Activated CD8-positive, alpha-beta T cell treated with anti-CD3 and anti-CD28 coated beads for 36 hours (primary cell): Measurements from ENCODE around the gene CMSS1. TPM values are rescaled to one million over a fixed set of nuclear protein-coding genes. Genes with fewer than 3 reads are reported as not detected.

ENCODE experiments used
- ATAC-seq: fragments of 200-7000 bp; cut with Tn5 transposase; one replicate; pipeline ENCODE4 v1.10.0; 2021; ENCODE audit warnings: mild to moderate bottlenecking, moderate library complexity
- CTCF ChIA-PET: fragments of 350-600 bp; sonication (Branson Sonifier 250); formaldehyde crosslinking; loops from one replicate; lab custom pipeline; 2021; ENCODE audit warnings: antibody characterized with exemption; lab: Charles Lee
- POLR2A ChIA-PET: fragments of 350-600 bp; sonication (Branson Sonifier 250); formaldehyde crosslinking; loops from one replicate; lab custom pipeline; 2021; ENCODE audit warnings: antibody characterized with exemption; lab: Charles Lee
- DNase-seq: peaks from one replicate; pipeline ENCODE4 v3.0.0-alpha.2; 2020
- H3K27ac Mint-ChIP-seq: one replicate; pipeline ENCODE4 v1.8.0; 2021; ENCODE audit warnings: mild to moderate bottlenecking, mixed read lengths
- H3K27me3 Mint-ChIP-seq: one replicate; pipeline ENCODE4 v1.8.0; 2021; ENCODE audit warnings: mixed read lengths
- H3K36me3 Mint-ChIP-seq: one replicate; pipeline ENCODE4 v1.8.0; 2021; ENCODE audit warnings: low read depth, mixed read lengths
- H3K4me1 Mint-ChIP-seq: one replicate; pipeline ENCODE4 v1.8.0; 2021; ENCODE audit warnings: low read depth, mixed read lengths
- H3K4me3 Mint-ChIP-seq: one replicate; pipeline ENCODE4 v1.8.0; 2021; ENCODE audit warnings: mild to moderate bottlenecking, moderate library complexity, mixed read lengths
- H3K9me3 Mint-ChIP-seq: one replicate; pipeline ENCODE4 v1.8.0; 2021; ENCODE audit warnings: mixed read lengths
- intact Hi-C: fragments of 100-400 bp; cut with micrococcal nuclease; formaldehyde crosslinking; loops from one replicate; pipeline ENCODE4 v1.10.0; 2022
- total RNA-seq, 2 experiments: library from RNA; stranded (reverse); gene quantifications; one replicate each; pipeline ENCODE4 v1.2.3, GENCODE V29; 2021
- TF ChIP-seq, protein P1 (sequence below): fragments of 200-600 bp; IDR thresholded peaks from one replicate; pipeline ENCODE4 v1.8.0; 2022; ENCODE audit warnings: antibody characterized with exemption, mild to moderate bottlenecking

The CMSS1 gene
- total RNA-seq, 2 experiments from 2014 or later: 93.9 to 110 TPM

DNA sequence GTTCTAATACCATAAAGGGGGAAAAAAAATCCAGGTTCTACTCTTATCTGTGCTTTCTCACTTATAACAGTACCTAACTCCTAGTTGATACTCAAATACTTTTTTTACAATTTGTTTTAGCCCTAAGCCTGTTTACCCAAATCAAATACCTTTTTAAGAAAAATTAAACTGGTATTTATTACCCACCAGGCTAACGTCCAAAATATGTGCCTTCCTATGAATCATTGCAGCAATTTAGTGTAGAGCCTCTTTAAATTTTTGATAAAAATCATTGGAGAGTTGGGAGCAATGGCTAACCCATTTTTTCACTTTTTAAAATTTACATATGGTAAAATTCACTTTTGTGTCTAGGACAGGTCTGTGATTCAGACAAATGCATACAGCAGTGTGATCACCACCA, 268.7 kb downstream of the CMSS1 start:
- no peak for ATAC-seq
- Mint-ChIP-seq H3K27me3 (no peaks in the 10 kb centered on the region), H3K27ac (peak overlapping the region; percentile 58), H3K36me3 (peaks cover 6% of the 10 kb centered on the region), H3K4me1 (peaks cover 30% of the 10 kb centered on the region), H3K9me3 (no peaks in the 10 kb centered on the region), H3K4me3 (no peak overlapping the region)
- TF ChIP-seq, protein P1, sequence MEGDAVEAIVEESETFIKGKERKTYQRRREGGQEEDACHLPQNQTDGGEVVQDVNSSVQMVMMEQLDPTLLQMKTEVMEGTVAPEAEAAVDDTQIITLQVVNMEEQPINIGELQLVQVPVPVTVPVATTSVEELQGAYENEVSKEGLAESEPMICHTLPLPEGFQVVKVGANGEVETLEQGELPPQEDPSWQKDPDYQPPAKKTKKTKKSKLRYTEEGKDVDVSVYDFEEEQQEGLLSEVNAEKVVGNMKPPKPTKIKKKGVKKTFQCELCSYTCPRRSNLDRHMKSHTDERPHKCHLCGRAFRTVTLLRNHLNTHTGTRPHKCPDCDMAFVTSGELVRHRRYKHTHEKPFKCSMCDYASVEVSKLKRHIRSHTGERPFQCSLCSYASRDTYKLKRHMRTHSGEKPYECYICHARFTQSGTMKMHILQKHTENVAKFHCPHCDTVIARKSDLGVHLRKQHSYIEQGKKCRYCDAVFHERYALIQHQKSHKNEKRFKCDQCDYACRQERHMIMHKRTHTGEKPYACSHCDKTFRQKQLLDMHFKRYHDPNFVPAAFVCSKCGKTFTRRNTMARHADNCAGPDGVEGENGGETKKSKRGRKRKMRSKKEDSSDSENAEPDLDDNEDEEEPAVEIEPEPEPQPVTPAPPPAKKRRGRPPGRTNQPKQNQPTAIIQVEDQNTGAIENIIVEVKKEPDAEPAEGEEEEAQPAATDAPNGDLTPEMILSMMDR: no peak
- DNase-seq: no peak
- POLR2A ChIA-PET: interaction anchor here (0.9 kb wide), 1 partner anchor 45 kb away, joined by 3 read pairs; no protein-coding TSS in a partner anchor
- intact Hi-C loops: no loop called here
- CTCF ChIA-PET: interaction anchor here (0.8 to 2.6 kb wide), 4 partner anchors 11 to 168 kb away, joined by 3 to 28 read pairs (median 4); no protein-coding TSS in a partner anchor

DNA sequence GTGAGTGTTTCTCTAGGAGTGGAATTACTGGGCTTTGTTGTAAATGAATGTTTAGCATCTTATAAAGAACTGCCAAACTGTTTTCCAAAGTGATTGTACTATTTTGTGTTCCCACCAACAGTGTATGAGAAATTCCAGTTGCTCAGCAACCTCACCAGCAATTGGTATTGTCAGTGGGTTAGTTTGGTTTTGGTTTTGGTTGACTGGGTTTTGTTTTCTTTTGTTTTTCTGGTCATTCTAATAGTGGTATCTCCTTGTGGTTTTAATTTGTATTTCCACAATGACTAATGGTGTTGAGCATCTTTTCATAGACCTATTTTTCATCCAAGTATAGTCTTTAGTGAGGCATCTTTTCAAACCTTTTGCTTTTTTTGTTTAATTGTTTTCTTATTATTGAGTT, 269.5 kb downstream of the CMSS1 start:
- H3K9me3 Mint-ChIP-seq: no peaks in the 10 kb centered on the region
- DNase-seq (peak; percentile 30), ATAC-seq (peak; percentile 64)
- intact Hi-C loops: loop anchor here (1.0 kb wide), 1 partner anchor 14 kb away; no protein-coding TSS in a partner anchor
- H3K4me3 Mint-ChIP-seq: peak overlapping the region; percentile 5
- TF ChIP-seq, protein P1: no peak
- peak overlapping the region; percentile 58 for H3K27ac Mint-ChIP-seq
- H3K27me3 Mint-ChIP-seq: no peaks in the 10 kb centered on the region
- ChIA-PET CTCF (interaction anchor here (0.8 to 4.1 kb wide), 4 partner anchors 12 to 167 kb away, joined by 3 to 41 read pairs (median 4); no protein-coding TSS in a partner anchor), POLR2A (no interaction called here)
- peaks cover 6% of the 10 kb centered on the region for H3K36me3 Mint-ChIP-seq
- peaks cover 30% of the 10 kb centered on the region for H3K4me1 Mint-ChIP-seq

DNA sequence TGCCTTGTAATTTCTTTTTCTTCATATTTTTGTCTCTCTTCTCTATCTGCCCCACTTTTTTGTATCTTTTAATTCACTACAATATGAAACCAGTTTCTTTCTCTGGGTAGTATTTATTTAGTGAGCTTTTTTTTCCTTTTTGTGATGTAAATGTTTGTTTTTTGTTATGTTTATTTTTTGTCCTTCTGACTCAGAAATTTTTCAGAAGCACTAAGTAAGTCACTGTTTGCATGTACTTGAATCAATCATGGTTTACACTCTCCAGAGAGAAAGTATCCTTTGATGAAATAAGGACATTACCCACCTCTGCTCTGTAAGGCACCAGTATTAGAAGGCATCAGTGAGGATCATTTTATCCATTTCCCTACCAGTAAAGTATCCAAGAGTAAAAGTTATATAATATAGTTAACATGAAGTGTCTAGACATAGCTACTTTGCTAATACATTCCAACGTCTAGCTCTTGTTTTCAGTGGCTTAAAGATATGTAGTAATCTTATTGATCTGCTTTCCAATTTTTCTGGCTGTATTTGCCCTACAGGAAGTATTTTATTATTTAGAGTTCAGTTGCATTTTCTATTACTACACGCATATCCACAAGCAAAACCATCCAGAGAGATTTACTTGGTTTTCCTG, 271.2 kb downstream of the CMSS1 start:
- DNase-seq (no peak), ATAC-seq (no peak)
- ChIA-PET CTCF (interaction anchor here (1.1 to 4.4 kb wide), 7 partner anchors 10 to 257 kb away, joined by 3 to 41 read pairs (median 6); no protein-coding TSS in a partner anchor), POLR2A (no interaction called here)
- no peaks in the 10 kb centered on the region for H3K9me3 Mint-ChIP-seq
- H3K36me3 Mint-ChIP-seq: no peaks in the 10 kb centered on the region
- intact Hi-C loops: no loop called here
- H3K27me3 Mint-ChIP-seq: no peaks in the 10 kb centered on the region
- TF ChIP-seq, protein P1: no peak
- H3K27ac Mint-ChIP-seq: peak overlapping the region; percentile 39
- peaks cover 29% of the 10 kb centered on the region for H3K4me1 Mint-ChIP-seq
- H3K4me3 Mint-ChIP-seq: no peak overlapping the region

DNA sequence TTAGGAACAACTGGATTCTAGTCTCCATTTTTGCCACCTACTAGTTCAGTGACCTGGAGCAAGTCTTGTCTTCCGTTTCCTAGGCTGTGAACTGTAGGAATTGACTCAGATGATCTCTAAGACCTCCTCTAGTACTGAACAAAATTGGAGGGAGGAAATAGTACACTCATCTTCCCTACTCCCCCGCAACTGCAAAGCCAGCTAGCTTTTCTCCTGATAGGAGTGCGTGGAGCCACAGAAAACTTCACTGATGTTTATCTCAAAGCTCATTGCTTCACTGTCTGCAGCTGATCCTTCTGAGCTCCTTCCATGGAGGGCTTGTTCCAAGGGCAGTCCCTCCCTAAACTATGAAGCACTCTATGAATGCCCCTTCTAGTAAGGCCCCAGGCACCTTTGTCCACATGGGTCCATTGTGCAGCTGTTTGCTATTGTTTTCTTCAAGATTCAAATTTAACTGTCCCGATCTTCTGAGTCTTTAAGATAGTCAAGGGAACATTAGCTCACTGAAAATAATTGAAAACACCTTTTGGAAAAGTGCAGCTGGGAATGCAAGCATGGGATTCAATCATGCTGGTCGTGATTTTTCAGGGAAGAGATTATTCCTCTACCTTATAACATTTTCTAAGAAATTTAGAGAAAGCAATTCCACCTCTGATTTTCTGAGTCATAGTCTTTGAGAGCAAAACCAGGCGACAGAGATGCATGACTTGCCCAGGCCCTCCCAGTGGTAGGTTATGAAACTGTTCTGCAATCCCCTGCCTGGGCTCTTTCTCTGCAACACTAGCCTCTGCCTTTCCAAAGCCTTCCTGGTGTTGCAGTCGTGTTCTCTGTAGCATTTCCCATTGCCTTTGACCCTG, 272.4 kb downstream of the CMSS1 start:
- ATAC-seq (peak; percentile 88), DNase-seq (peak; percentile 57)
- Mint-ChIP-seq H3K4me1 (peaks cover 29% of the 10 kb centered on the region), H3K9me3 (no peaks in the 10 kb centered on the region), H3K27me3 (no peaks in the 10 kb centered on the region), H3K27ac (peak overlapping the region; percentile 22), H3K4me3 (no peak overlapping the region), H3K36me3 (peaks cover 1% of the 10 kb centered on the region)
- POLR2A ChIA-PET: interaction anchor here (1.0 kb wide), 1 partner anchor 15 kb away, joined by 3 read pairs; no protein-coding TSS in a partner anchor
- TF ChIP-seq, protein P1: peak; percentile 54
- intact Hi-C loops: no loop called here
- CTCF ChIA-PET: interaction anchor here (0.8 to 4.4 kb wide), 14 partner anchors 8 to 261 kb away, joined by 3 to 41 read pairs (median 6); no protein-coding TSS in a partner anchor
